ENCODE measurements around the gene TUBGCP6. TPM values are rescaled to one million over a fixed set of nuclear protein-coding genes. Genes with fewer than 3 reads are reported as not detected.
"Not testable (repeated sequence)": the region's sequence is repeated elsewhere in the genome, so short reads cannot be mapped to it uniquely, and the experiment has no call there.

TUBGCP6 gene
- total RNA-seq, 1 experiment from 2014 or later, result 34.5 TPM

DNA sequence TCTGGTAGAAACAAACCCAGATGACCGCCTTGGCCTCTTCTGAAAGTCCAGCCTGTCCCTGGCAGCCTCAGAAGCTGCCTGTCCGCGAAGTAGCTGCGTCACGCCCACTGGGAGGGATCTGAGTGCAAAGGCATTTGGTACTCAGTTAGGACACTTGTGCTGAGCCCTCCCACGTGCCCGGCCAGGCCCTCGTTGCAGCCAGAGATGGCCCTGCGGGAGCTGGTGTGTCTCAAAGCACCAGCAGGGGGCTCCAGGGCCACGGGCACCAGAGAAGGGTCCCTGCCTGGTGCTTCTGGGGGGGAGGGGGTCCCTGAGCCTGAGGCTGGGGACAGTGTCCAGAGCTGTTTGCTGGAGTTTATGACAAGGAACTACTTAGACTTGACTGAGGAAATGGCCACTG is 38.2 kb downstream of the TUBGCP6 start:
- in situ Hi-C loops (cut with HindIII; ENCODE audit: low pct_unique_long_range_greater_than_20kb, low sequenced_read_pairs), result no loop called here
- DNase-seq (ENCODE audit: low read depth), result no peak

DNA sequence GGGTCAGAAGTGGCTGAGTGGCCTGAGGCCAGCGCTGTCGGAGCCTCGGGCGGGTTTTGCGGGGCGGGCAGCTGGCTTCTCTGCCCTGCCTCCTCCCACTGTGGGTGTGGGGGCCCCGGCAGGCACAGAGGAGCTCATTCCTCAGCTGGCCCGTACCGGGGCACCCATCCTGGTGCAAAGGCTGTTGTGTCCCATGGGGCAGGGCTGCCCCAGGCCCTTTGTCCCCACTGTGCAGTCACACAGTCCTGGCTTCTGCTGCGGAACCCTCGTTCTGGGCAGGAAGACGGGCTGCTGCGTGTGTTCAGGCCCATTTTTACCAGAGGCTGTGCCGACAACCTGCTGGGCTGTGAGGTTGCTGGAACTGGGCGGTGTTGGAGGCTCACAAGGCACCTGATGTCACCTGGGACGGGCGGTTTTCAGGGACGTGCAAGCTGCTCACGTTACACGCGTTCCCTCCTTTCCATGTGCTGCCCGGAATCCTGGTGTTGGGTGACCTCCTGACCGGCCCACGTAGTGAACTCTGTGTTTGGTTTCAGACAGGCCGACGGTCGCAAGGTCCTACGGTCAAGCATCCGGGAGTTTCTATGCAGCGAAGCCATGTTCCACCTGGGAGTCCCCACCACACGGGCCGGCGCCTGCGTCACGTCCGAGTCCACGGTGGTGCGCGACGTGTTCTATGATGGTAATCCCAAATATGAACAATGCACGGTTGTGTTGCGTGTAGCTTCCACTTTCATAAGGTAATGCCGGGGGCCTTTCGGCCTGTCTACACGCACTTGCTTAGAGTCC is 38.8 kb downstream of the TUBGCP6 start:
- in situ Hi-C loops (cut with HindIII; ENCODE audit: low pct_unique_long_range_greater_than_20kb, low sequenced_read_pairs), result no loop called here
- no peak for DNase-seq (ENCODE audit: low read depth)

DNA sequence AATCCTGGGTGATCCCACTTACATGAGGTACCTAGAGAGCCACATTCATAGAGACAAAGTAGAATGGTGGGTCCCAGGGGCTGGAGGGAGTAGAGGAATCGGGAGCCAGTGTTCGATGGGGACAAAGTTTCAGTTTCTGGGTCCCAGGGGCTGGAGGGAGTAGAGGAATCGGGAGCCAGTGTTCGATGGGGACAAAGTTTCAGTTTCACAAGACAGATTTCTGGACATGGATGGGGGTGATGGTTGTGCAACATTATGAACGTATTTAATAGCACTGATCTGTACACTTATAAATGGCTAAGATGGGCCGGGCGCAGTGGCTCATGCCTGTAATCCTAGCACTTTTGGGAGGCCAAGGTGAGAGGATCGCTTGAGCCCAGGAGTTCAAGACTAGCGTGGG is 39.8 kb downstream of the TUBGCP6 start:
- DNase-seq (ENCODE audit: low read depth); in situ Hi-C loops (cut with HindIII; ENCODE audit: low pct_unique_long_range_greater_than_20kb, low sequenced_read_pairs): not testable (repeated sequence)

DNA sequence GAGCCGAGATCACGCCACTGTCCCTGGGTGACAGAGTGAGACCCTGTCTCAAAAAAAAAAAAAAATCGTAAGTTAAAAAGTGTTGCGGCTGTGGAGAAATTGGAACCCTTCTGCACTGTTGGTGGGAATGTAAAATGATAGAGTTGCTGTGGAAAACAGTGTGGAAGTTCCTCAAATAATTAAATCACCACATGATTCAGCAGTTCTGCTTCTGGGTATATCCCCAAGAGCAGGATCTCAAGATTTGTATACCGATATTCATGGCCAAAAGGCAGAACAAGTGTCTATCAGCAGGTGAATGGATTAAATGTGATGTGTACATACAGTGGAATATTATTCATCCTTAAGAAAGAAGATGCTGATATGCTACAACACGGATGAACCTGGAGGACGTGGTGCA is 40.3 kb downstream of the TUBGCP6 start:
- in situ Hi-C loops (cut with HindIII; ENCODE audit: low pct_unique_long_range_greater_than_20kb, low sequenced_read_pairs), result no loop called here
- DNase-seq (ENCODE audit: low read depth), result no peak

DNA sequence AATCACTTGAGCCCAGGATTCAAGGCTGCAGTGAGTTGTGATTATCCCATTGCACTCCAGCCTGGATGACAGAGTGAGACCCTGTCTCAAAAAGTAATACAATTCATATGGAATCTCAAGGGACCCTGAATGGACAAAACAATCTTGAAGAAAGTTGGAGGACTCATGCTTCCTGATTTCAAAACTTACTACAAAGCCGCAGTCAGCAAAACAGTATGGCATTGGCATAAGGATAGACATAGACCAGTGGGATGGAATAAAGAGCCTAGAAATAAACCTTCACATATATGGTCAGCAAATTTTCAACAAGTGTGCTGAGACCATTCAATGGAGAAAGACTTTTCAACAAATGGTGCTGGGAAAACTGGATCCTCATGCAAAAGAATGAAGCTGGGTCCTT is 41.5 kb downstream of the TUBGCP6 start:
- in situ Hi-C loops (cut with HindIII; ENCODE audit: low pct_unique_long_range_greater_than_20kb, low sequenced_read_pairs), result no loop called here
- DNase-seq (ENCODE audit: low read depth), result no peak

DNA sequence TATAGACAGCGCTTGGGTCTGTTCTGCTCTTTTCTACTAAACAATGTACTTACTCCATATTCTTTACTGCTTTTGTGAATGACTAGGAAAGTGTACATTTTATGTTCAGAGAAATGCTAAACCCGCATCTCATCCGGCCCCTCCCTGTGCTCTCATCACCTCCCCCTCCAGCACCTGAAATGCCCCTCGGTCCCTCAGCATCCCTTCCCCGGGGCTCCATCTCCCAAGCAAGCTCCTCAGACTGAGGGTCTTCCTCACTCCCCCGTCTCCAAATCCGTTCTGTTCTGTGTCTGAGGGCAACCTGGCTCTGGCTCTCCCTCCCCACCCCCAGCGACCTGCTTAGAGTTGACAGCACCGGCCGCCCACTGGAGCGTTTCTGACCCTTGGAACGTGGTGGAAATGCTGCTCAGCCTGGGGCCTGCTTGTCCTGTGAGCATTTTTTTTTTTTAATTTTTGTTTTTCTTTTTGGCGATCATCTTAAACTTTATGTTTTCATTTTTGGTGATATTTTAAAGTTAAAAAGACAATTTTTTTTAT is 42.6 kb downstream of the TUBGCP6 start:
- in situ Hi-C loops (cut with HindIII; ENCODE audit: low pct_unique_long_range_greater_than_20kb, low sequenced_read_pairs), result no loop called here
- no peak for DNase-seq (ENCODE audit: low read depth)

DNA sequence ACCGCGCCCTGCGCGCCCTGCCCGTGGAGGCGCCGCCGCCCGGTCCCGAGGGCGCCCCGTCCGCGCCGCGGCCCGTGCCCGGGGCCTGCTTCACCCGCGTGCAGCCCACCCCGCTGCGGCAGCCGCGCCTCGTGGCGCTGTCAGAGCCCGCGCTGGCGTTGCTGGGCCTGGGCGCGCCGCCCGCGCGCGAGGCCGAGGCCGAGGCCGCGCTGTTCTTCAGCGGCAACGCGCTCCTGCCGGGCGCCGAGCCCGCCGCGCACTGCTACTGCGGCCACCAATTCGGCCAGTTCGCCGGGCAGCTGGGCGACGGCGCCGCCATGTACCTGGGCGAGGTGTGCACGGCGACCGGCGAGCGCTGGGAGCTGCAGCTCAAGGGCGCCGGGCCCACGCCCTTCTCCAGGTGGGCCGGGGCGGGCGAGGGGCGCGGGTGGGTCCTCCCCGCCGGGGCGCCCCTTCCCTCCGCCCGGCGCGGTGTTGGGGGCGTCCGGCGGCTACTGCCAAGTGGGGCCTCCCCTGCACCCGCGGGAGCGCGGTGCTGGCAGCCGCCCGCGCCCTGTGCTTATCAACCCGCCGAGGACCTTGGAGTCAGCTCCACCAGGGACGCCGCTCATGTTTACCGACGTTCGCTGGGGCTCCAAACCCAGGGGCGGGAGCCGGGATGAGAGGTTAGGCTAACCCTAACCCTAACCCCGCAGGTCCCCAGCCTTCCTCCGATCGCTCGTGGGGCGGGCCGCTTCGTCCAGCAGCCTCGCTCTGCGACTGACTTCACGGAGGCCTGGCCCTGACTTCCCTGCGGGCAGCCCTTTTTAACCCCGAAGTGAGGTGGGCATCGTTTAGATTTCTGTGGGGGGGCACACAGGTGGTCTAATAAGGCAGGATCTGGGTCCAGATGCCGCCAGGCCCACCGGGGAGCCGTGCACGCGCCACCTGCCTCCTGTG is 43.4 kb downstream of the TUBGCP6 start:
- in situ Hi-C loops (cut with HindIII; ENCODE audit: low pct_unique_long_range_greater_than_20kb, low sequenced_read_pairs), result no loop called here
- no peak for DNase-seq (ENCODE audit: low read depth)

DNA sequence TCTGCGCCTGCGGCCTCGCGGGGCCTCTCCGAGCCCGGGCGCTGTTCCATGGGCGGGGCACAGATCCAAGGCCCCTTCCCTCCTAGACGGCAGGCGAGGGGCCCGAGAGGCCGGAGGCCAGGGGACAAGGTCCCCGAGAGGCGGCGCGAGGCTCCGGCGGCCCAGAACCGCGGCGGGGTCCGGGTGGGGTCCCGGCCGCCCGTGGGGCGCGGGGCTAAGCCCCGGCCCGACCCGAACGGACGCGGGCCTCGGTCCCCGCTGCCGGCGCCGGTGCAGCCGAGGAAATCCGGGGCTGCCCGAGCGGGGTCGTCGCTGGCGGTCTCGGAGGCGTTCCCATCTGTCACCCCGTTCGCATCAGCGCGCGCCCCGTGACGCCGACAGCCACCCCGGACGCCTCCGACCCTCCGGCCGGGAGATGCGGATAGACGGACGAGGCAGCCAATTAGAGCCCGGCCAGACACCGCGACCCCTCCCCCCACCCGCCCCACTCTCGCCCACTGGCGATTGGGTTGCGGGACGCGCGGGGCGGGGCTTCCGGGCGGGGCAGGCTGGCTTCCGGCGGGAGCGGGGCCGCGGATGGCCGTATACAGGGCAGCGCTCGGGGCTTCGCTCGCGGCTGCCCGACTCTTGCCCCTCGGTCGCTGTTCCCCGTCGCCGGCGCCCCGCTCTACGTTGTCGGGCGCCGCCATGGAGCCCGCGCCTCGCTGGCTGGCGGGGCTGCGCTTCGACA is 44.2 kb downstream of the TUBGCP6 start, which contains the start of gene SELENOO:
SELENOO (plus strand) TSS at position 551 of the 730 bp plus-strand sequence; CDS start at position 577, 26 bp downstream.
- peak; percentile 89 for DNase-seq (ENCODE audit: low read depth)
- in situ Hi-C loops (cut with HindIII; ENCODE audit: low pct_unique_long_range_greater_than_20kb, low sequenced_read_pairs), result no loop called here

DNA sequence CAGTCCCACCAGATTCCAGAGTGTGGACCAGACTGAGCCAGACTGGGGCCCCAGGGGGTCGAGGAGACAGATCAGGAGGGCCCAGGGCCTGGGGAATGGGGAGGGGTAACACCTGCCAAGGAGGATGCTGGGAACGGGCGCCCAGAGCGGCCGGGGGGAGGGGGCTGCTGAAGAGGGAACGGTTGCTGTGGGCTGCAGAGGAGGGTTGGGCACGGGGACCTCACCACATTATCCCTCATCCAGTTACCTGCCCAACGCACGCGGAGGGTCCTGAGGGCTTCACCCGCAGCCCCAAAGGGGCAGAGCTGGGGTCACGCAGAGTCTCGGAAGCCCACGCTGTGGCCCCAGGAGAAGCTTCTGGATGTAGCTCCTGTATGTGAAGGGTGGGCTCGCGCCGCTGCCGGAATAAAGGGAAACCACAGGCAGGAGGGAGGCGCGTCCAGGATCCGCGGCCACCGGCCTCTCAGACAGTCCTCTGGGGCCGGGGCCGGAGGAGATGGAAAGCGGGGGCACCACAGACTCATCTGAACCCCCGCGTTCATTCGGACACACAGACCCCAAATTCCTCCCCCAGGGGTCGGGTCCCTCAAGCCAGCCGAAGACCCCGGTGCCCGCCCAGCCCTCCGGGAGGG is 44.9 kb downstream of the TUBGCP6 start:
- DNase-seq (ENCODE audit: low read depth), result no peak
- in situ Hi-C loops (cut with HindIII; ENCODE audit: low pct_unique_long_range_greater_than_20kb, low sequenced_read_pairs), result no loop called here

DNA sequence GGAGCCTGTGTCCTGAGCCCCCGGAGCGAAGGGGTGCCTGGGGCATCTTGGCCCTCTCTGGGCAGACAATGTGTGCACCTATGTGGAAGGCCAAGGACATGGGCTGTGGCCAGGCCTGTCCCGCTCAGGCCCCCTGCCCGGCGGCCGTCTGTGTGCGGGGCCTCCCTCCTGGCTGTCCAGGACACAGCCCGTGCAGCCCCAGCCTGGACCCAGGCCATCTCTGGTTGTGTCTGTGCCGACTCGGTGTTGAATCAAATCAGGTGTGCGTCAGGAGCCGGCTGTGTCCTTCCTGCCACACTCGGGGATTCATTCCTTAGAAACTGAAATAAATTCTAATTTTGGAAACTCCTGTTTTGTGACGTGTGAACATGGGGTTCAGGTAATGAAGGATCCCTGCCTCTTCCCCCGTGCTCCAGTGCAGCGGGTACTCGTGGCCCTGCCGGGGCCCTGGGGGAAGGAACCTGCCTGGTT is 45.5 kb downstream of the TUBGCP6 start:
- no peak for DNase-seq (ENCODE audit: low read depth)
- in situ Hi-C loops (cut with HindIII; ENCODE audit: low pct_unique_long_range_greater_than_20kb, low sequenced_read_pairs), result no loop called here

DNA sequence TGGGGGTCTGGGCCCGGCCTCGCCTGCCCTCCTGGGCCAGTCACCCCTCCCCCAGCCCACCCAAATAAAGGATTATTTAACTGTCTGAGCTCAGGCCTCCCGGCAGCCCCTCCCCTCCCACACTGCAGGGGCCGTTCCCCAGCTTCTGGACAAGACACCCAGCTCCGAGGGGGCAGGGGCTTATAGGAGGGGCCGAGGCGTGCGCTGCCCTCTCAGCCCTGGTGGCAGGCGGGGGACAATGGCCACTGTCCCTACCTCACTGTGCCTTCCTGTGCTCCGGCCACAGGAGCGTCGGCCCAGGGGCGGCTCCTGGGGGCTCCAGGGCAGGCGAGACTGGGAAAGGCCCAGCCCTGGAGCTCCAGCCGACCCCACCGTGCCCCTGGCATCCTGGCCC is 46.2 kb downstream of the TUBGCP6 start:
- in situ Hi-C loops (cut with HindIII; ENCODE audit: low pct_unique_long_range_greater_than_20kb, low sequenced_read_pairs), result no loop called here
- no peak for DNase-seq (ENCODE audit: low read depth)

DNA sequence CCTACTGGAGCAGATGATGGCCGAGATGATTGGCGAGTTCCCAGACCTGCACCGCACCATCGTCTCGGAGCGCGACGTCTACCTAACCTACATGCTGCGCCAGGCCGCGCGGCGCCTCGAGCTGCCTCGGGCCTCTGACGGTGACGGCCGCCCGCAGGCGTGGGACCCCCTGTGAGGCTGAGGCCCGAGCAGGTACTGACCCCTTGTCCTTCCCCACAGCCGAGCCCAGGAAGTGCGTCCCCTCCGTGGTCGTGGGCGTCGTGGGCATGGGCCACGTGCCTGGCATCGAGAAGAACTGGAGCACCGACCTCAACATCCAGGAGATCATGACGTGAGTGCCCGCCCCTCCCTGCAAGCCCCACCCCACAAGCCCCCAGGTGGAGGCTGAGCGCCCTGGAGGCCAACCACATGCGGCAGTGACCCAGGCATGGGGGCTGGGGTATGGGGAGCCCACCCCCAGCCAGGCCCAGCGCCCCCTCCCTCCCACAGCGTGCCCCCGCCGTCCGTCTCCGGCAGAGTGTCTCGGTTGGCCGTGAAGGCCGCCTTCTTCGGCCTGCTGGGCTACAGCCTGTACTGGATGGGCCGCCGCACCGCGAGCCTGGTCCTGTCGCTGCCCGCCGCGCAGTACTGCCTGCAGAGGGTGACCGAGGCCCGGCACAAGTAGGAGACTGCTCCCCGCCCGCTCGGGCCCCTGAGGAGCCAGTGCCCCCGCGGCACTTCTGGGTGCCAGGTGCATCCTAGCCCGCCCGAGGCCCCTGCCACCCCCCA is 46.8 kb downstream of the TUBGCP6 start:
- in situ Hi-C loops (cut with HindIII; ENCODE audit: low pct_unique_long_range_greater_than_20kb, low sequenced_read_pairs), result no loop called here
- no peak for DNase-seq (ENCODE audit: low read depth)

DNA sequence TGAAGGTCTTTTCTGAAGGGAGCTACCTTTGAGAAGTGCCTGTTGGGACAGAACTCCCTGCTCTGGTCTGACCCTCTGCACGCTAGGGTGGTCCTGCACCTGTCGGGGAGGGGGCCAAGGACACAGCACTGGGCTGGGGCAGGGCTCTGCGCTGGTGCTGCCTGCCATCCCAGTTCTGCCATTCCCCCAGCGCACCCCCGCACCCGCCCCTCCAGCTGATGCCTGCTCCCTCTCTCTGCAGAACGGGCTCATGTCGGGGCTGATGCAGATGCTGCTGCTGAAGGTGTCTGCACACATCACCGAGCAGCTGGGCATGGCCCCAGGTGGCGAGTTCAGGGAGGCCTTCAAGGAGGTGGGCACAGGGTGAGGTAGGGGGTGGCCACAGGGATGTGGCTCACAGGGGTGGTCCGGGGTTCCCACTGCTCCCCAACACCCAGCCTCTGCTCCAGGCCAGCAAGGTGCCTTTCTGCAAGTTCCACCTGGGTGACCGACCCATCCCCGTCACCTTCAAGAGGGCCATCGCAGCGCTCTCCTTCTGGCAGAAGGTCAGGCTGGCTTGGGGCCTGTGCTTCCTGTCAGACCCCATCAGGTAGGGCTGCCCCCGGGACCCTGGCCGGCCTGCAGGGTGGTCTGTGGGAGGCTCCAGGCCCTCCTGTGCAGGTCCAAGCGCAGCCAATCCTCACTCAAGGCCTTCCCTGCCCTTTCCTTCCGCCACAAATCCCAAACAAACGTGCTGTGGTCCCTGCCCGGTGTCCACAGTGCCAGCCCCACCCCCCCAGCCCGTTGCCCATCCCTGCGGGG is 47.6 kb downstream of the TUBGCP6 start:
- in situ Hi-C loops (cut with HindIII; ENCODE audit: low pct_unique_long_range_greater_than_20kb, low sequenced_read_pairs), result no loop called here

DNA sequence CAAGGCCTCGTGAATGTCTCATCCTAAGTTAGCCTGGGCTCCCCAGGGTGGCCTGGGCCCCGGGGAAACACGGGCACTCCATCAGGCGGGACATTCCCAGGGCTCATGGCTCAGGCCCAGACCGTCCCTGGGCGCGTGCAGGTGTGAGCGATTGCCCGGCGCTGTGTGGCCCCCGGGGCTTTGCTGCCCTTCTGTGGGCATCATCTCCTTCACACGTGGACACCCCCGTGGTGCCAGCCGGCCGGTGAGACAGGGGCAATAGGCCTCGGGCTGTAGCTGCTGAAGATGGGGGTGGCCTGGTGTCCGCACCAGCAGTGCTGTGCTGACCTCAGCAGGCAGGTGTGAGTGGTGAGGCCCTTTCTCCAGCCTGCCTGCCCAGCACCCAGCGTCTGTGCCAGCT is 48.6 kb downstream of the TUBGCP6 start:
- in situ Hi-C loops (cut with HindIII; ENCODE audit: low pct_unique_long_range_greater_than_20kb, low sequenced_read_pairs), result no loop called here

More for the DNA sequence above, 47.6 kb downstream of the TUBGCP6 start:
- DNase-seq (ENCODE audit: low read depth), result no peak

DNA sequence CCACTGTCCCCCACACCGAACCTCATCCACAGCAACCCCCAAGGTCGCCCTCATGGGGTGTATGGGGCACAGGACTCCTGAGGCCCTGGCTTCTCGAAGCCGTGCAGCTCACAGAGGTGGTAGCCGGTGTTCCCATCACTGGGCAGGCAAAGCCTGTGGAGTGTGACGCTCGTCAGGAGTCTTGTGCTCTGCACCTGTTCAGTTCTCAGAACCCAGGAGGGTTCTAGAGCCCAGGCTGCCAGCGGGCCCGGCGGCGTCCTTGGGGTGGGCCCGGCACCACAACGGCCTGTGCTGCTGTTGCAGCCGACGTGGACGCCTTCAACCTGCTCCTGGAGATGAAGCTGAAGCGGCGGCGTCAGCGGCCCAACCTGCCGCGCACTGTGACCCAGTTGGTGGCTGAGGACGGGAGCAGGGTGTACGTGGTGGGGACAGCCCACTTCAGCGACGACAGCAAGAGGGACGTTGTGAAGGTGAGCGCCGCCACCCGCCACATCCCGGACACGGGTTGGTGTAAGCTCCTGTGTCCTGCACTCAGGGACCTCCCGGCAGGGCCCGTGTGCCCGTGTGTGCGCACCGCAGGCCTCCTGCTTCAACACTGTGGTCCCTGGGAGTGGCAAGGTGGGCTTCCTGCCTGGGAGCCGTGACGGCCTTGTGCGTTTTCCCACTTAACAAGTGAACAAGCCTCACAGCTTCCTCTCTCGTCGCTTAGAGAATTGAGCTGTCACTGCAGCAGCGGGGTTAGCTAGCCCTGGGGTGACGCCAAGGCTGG is 50.6 kb downstream of the TUBGCP6 start:
- DNase-seq (ENCODE audit: low read depth), result no peak
- in situ Hi-C loops (cut with HindIII; ENCODE audit: low pct_unique_long_range_greater_than_20kb, low sequenced_read_pairs), result no loop called here

More for the DNA sequence above, 48.6 kb downstream of the TUBGCP6 start:
- DNase-seq (ENCODE audit: low read depth), result no peak

DNA sequence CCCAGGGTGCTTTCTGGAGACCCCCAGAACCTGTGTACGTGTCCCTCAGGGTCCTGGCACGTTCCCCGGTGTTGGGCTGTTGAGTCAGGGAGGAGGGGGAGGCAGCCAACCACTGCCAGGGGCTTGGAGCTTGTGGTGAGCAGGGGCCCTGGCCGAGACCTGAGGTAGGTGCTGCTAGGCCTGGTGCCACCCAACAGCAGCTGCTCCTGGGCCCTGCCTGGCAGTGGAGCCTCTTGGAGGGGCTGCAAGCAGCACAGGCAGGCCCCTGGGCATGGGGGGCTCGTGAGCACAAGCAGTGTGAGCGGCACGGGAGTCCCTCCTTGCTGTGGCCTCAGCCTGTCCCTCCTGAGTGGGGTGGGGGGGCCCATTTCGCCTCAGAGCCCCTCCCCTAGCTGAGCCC is 51.2 kb downstream of the TUBGCP6 start:
- no peak for DNase-seq (ENCODE audit: low read depth)
- in situ Hi-C loops (cut with HindIII; ENCODE audit: low pct_unique_long_range_greater_than_20kb, low sequenced_read_pairs), result no loop called here
